Hindlimb muscle (tissue), 1 donor: ENCODE results near the gene MAF. TPM values are rescaled to one million over a fixed set of nuclear protein-coding genes. Genes with fewer than 3 reads are reported as not detected.
A peak's percentile ranks its signal among the peaks of the same experiment; 100 is the strongest.

Experiments used
- DNase-seq: peaks from one replicate; pipeline ENCODE4 v3.0.0-alpha.2; 2013
- polyA plus RNA-seq: library from polyadenylated mRNA; unstranded; fragments of 120-200 nt; gene quantifications from one replicate; pipeline ENCODE4 v1.2.1, GENCODE V29; 2013; ENCODE audit not compliant: insufficient read length

Gene MAF
- 51.4 TPM for polyA plus RNA-seq

- DNase-seq: peak; percentile 97
These were observed at the start of gene MAF for GRCh38 chr16:79600638-79601091. TSS of gene MAF (minus strand) at chr16:79600737. CDS start at chr16:79599902, 835 bp downstream.

- DNase-seq: no peak
These were observed 48.3 kb upstream of the MAF start for GRCh38 chr16:79648826-79649225.

- no peak for DNase-seq
These were observed 47.0 kb upstream of the MAF start for GRCh38 chr16:79647586-79647985.

- DNase-seq: no peak
These were observed 45.2 kb upstream of the MAF start for GRCh38 chr16:79645701-79646100.

- DNase-seq: no peak
These were observed 44.6 kb upstream of the MAF start for GRCh38 chr16:79644971-79645667.

GRCh38 chr16:79642652-79643051 is 42.1 kb upstream of the MAF start:
- no peak for DNase-seq

GRCh38 chr16:79640513-79641360 is 40.2 kb upstream of the MAF start:
- peak; percentile 40 for DNase-seq

- DNase-seq: no peak
These were observed 39.2 kb upstream of the MAF start for GRCh38 chr16:79639576-79640311.

- DNase-seq: no peak
These were observed 37.8 kb upstream of the MAF start for GRCh38 chr16:79638386-79638785.

- DNase-seq: no peak
These were observed 35.0 kb upstream of the MAF start for GRCh38 chr16:79635488-79635887.

- no peak for DNase-seq
These were observed 33.8 kb upstream of the MAF start for GRCh38 chr16:79634298-79634697.

- DNase-seq: no peak
These were observed 31.8 kb upstream of the MAF start for GRCh38 chr16:79632289-79632688.

- DNase-seq: no peak
These were observed 28.5 kb upstream of the MAF start for GRCh38 chr16:79628988-79629387.

- no peak for DNase-seq
These were observed 28.0 kb upstream of the MAF start for GRCh38 chr16:79628501-79628975.

GRCh38 chr16:79627092-79627491 is 26.6 kb upstream of the MAF start:
- DNase-seq: no peak

- DNase-seq: no peak
These were observed 25.2 kb upstream of the MAF start for GRCh38 chr16:79625738-79626137.

GRCh38 chr16:79623824-79624223 is 23.3 kb upstream of the MAF start:
- DNase-seq: no peak

- DNase-seq: no peak
These were observed 22.5 kb upstream of the MAF start for GRCh38 chr16:79623062-79623461.

GRCh38 chr16:79621027-79621426 is 20.5 kb upstream of the MAF start:
- no peak for DNase-seq

- no peak for DNase-seq
These were observed 18.1 kb upstream of the MAF start for GRCh38 chr16:79618692-79619050.

- no peak for DNase-seq
These were observed 17.6 kb upstream of the MAF start for GRCh38 chr16:79618041-79618691.

- DNase-seq: no peak
These were observed 12.5 kb upstream of the MAF start for GRCh38 chr16:79613009-79613408.

GRCh38 chr16:79612207-79612606 is 11.7 kb upstream of the MAF start:
- DNase-seq: no peak
